ENCODE measurements around the gene LRRN3. TPM values are rescaled to one million over a fixed set of nuclear protein-coding genes. Genes with fewer than 3 reads are reported as not detected.
A peak's percentile ranks its signal among the peaks of the same experiment; 100 is the strongest.

LRRN3 gene
- total and polyA plus RNA-seq, 12 donors: 10.7 to 109 (median 55.1) TPM

GRCh38 chr7:111050875-111051416 lies 40.0 kb upstream of the LRRN3 start:
- WGBS, 4 donors: 41 to 74% (median 58%) methylated on average over 2 of the region's 2 CpGs
- no peaks in the 10 kb centered on the region for H3K27me3 ChIP-seq
- no peak overlapping the region for H3K27ac ChIP-seq
- peak in 1 of 7 donors; percentile 6 for DNase-seq
- TF ChIP-seq POLR2A (IDR thresholded peaks at IDR 0.05): no peak
- TF ChIP-seq CTCF (IDR thresholded peaks at IDR 0.05): no peak
- no peak overlapping the region for H3K4me3 ChIP-seq
- H3K4me1 ChIP-seq (replicated peaks in 1 of 2): no peaks in the 10 kb centered on the region
- no peaks in the 10 kb centered on the region for H3K36me3 ChIP-seq (replicated peaks in 1 of 2)
- peaks cover 0 to 6% (median 0%) of the 10 kb centered on the region in 3 donors for H3K9me3 ChIP-seq (replicated peaks in 1 of 3)
- intact Hi-C loops (cut with DNase I): no loop called here

GRCh38 chr7:111051832-111052231 lies 39.1 kb upstream of the LRRN3 start:
- Histone ChIP-seq H3K36me3 (replicated peaks in 1 of 2) (no peaks in the 10 kb centered on the region), H3K27me3 (no peaks in the 10 kb centered on the region), H3K27ac (no peak overlapping the region), H3K9me3 (replicated peaks in 1 of 3) (no peaks in the 10 kb centered on the region), H3K4me3 (no peak overlapping the region), H3K4me1 (replicated peaks in 1 of 2) (no peaks in the 10 kb centered on the region)
- TF ChIP-seq CTCF (IDR thresholded peaks at IDR 0.05) (no peak), POLR2A (IDR thresholded peaks at IDR 0.05) (no peak)
- WGBS, 4 donors: 92 to 100% (median 98%) methylated on average over 1 of the region's 1 CpG
- DNase-seq: no peak
- intact Hi-C loops (cut with DNase I): no loop called here

- 92 to 96% (median 95%) methylated on average over 2 of the region's 2 CpGs for WGBS, 4 donors
- no peak for DNase-seq
Observed at GRCh38 chr7:111053035-111053434, 37.9 kb upstream of the LRRN3 start.

GRCh38 chr7:111056371-111056770 lies 34.6 kb upstream of the LRRN3 start:
- WGBS, 4 donors: 91 to 98% (median 96%) methylated on average over 2 of the region's 2 CpGs
- H3K36me3 ChIP-seq (replicated peaks in 1 of 2): no peaks in the 10 kb centered on the region

More at GRCh38 chr7:111053035-111053434, 37.9 kb upstream of the LRRN3 start:
- Histone ChIP-seq H3K36me3 (replicated peaks in 1 of 2) (no peaks in the 10 kb centered on the region), H3K4me3 (no peak overlapping the region), H3K9me3 (replicated peaks in 1 of 3) (no peaks in the 10 kb centered on the region), H3K4me1 (replicated peaks in 1 of 2) (no peaks in the 10 kb centered on the region), H3K27ac (no peak overlapping the region), H3K27me3 (no peaks in the 10 kb centered on the region)
- TF ChIP-seq CTCF (IDR thresholded peaks at IDR 0.05): no peak
- TF ChIP-seq POLR2A (IDR thresholded peaks at IDR 0.05): no peak
- intact Hi-C loops (cut with DNase I): no loop called here

More at GRCh38 chr7:111056371-111056770, 34.6 kb upstream of the LRRN3 start:
- DNase-seq: no peak
- Histone ChIP-seq H3K27ac (no peak overlapping the region), H3K27me3 (no peaks in the 10 kb centered on the region), H3K4me1 (replicated peaks in 1 of 2) (peaks cover 0 to 4% of the 10 kb centered on the region in 2 donors), H3K9me3 (replicated peaks in 1 of 3) (no peaks in the 10 kb centered on the region), H3K4me3 (no peak overlapping the region)
- intact Hi-C loops (cut with DNase I): no loop called here
- TF ChIP-seq POLR2A (IDR thresholded peaks at IDR 0.05) (no peak), CTCF (IDR thresholded peaks at IDR 0.05) (no peak)
